Measurements from ENCODE around the gene CPA5.
"Not testable (repeated sequence)": the region's sequence is repeated elsewhere in the genome, so short reads cannot be mapped to it uniquely, and the experiment has no call there.

Gene CPA5

GRCh38 chr7:130372402-130373165, 28.0 kb downstream of the CPA5 start:
- H3K27me3 Mint-ChIP-seq (ENCODE audit: low read depth) = no peaks in the 10 kb centered on the region
- no peak overlapping the region for H3K4me3 Mint-ChIP-seq
- peaks cover 7% of the 10 kb centered on the region for H3K4me1 Mint-ChIP-seq (ENCODE audit: low read depth)
- H3K9me3 Mint-ChIP-seq = peaks cover 11% of the 10 kb centered on the region
- no peak overlapping the region for H3K27ac Mint-ChIP-seq
- H3K36me3 Mint-ChIP-seq (ENCODE audit: low read depth) = no peaks in the 10 kb centered on the region

- Mint-ChIP-seq H3K4me1 (ENCODE audit: low read depth) (peaks cover under 1% of the 10 kb centered on the region), H3K36me3 (ENCODE audit: low read depth) (no peaks in the 10 kb centered on the region), H3K27me3 (ENCODE audit: low read depth) (no peaks in the 10 kb centered on the region), H3K9me3 (peaks cover 11% of the 10 kb centered on the region), H3K27ac (no peak overlapping the region), H3K4me3 (no peak overlapping the region)
Measured at GRCh38 chr7:130374507-130374906, 29.9 kb downstream of the CPA5 start.

- not testable (repeated sequence) for H3K4me3 Mint-ChIP-seq; H3K27ac Mint-ChIP-seq; H3K4me1 Mint-ChIP-seq (ENCODE audit: low read depth); H3K27me3 Mint-ChIP-seq (ENCODE audit: low read depth); H3K36me3 Mint-ChIP-seq (ENCODE audit: low read depth)
- H3K9me3 Mint-ChIP-seq = peaks cover 11% of the 10 kb centered on the region
Measured at GRCh38 chr7:130376461-130376860, 31.8 kb downstream of the CPA5 start.

GRCh38 chr7:130377178-130377577, 32.6 kb downstream of the CPA5 start:
- Mint-ChIP-seq H3K27ac (no peak overlapping the region), H3K36me3 (ENCODE audit: low read depth) (no peaks in the 10 kb centered on the region), H3K27me3 (ENCODE audit: low read depth) (no peaks in the 10 kb centered on the region), H3K4me3 (no peak overlapping the region), H3K4me1 (ENCODE audit: low read depth) (no peaks in the 10 kb centered on the region), H3K9me3 (peaks cover 11% of the 10 kb centered on the region)

- H3K27me3 Mint-ChIP-seq (ENCODE audit: low read depth) = no peaks in the 10 kb centered on the region
- no peaks in the 10 kb centered on the region for H3K4me1 Mint-ChIP-seq (ENCODE audit: low read depth)
- H3K27ac Mint-ChIP-seq = no peak overlapping the region
- H3K9me3 Mint-ChIP-seq = peaks cover 11% of the 10 kb centered on the region
- no peak overlapping the region for H3K4me3 Mint-ChIP-seq
- no peaks in the 10 kb centered on the region for H3K36me3 Mint-ChIP-seq (ENCODE audit: low read depth)
Measured at GRCh38 chr7:130379019-130379418, 34.4 kb downstream of the CPA5 start.

GRCh38 chr7:130379532-130379920, 34.9 kb downstream of the CPA5 start:
- no peaks in the 10 kb centered on the region for H3K4me1 Mint-ChIP-seq (ENCODE audit: low read depth)
- H3K36me3 Mint-ChIP-seq (ENCODE audit: low read depth) = no peaks in the 10 kb centered on the region

GRCh38 chr7:130379921-130380860, 35.6 kb downstream of the CPA5 start, which contains the start of gene CPA1:
CPA1 (plus strand) TSS chr7:130380494; CDS start chr7:130380521, 27 bp downstream.
- H3K9me3 Mint-ChIP-seq = peaks cover 11% of the 10 kb centered on the region
- H3K4me1 Mint-ChIP-seq (ENCODE audit: low read depth) = no peaks in the 10 kb centered on the region
- H3K4me3 Mint-ChIP-seq = no peak within 1 kb of the TSS
- no peaks in the 10 kb centered on the region for H3K36me3 Mint-ChIP-seq (ENCODE audit: low read depth)
- no peaks in the 10 kb centered on the region for H3K27me3 Mint-ChIP-seq (ENCODE audit: low read depth)
- H3K27ac Mint-ChIP-seq = no peak within 1 kb of the TSS

More at GRCh38 chr7:130379532-130379920, 34.9 kb downstream of the CPA5 start:
- H3K9me3 Mint-ChIP-seq = peaks cover 11% of the 10 kb centered on the region
- H3K27me3 Mint-ChIP-seq (ENCODE audit: low read depth) = no peaks in the 10 kb centered on the region
- no peak overlapping the region for H3K4me3 Mint-ChIP-seq
- H3K27ac Mint-ChIP-seq = no peak overlapping the region

- Mint-ChIP-seq H3K27me3 (ENCODE audit: low read depth) (no peaks in the 10 kb centered on the region), H3K9me3 (peaks cover 11% of the 10 kb centered on the region), H3K36me3 (ENCODE audit: low read depth) (no peaks in the 10 kb centered on the region), H3K4me1 (ENCODE audit: low read depth) (no peaks in the 10 kb centered on the region), H3K27ac (no peak overlapping the region), H3K4me3 (no peak overlapping the region)
Measured at GRCh38 chr7:130380861-130381455, 36.3 kb downstream of the CPA5 start.

- Mint-ChIP-seq H3K4me1 (ENCODE audit: low read depth) (no peaks in the 10 kb centered on the region), H3K9me3 (peaks cover 4% of the 10 kb centered on the region), H3K4me3 (no peak overlapping the region), H3K27ac (no peak overlapping the region), H3K27me3 (ENCODE audit: low read depth) (no peaks in the 10 kb centered on the region), H3K36me3 (ENCODE audit: low read depth) (no peaks in the 10 kb centered on the region)
Measured at GRCh38 chr7:130381468-130382312, 37.1 kb downstream of the CPA5 start.

GRCh38 chr7:130383187-130383980, 38.8 kb downstream of the CPA5 start:
- Mint-ChIP-seq H3K9me3 (no peaks in the 10 kb centered on the region), H3K4me3 (no peak overlapping the region), H3K4me1 (ENCODE audit: low read depth) (no peaks in the 10 kb centered on the region), H3K36me3 (ENCODE audit: low read depth) (no peaks in the 10 kb centered on the region), H3K27me3 (ENCODE audit: low read depth) (no peaks in the 10 kb centered on the region), H3K27ac (no peak overlapping the region)

GRCh38 chr7:130384371-130384801, 39.8 kb downstream of the CPA5 start:
- H3K27me3 Mint-ChIP-seq (ENCODE audit: low read depth) = no peaks in the 10 kb centered on the region
- H3K4me1 Mint-ChIP-seq (ENCODE audit: low read depth) = no peaks in the 10 kb centered on the region
- H3K4me3 Mint-ChIP-seq = no peak overlapping the region
- H3K9me3 Mint-ChIP-seq = no peaks in the 10 kb centered on the region
- no peaks in the 10 kb centered on the region for H3K36me3 Mint-ChIP-seq (ENCODE audit: low read depth)
- no peak overlapping the region for H3K27ac Mint-ChIP-seq

GRCh38 chr7:130384841-130385599, 40.4 kb downstream of the CPA5 start:
- Mint-ChIP-seq H3K4me3 (no peak overlapping the region), H3K9me3 (no peaks in the 10 kb centered on the region), H3K4me1 (ENCODE audit: low read depth) (no peaks in the 10 kb centered on the region), H3K36me3 (ENCODE audit: low read depth) (no peaks in the 10 kb centered on the region), H3K27ac (no peak overlapping the region), H3K27me3 (ENCODE audit: low read depth) (no peaks in the 10 kb centered on the region)

GRCh38 chr7:130385600-130386066, 41.0 kb downstream of the CPA5 start:
- no peaks in the 10 kb centered on the region for H3K36me3 Mint-ChIP-seq (ENCODE audit: low read depth)
- no peak overlapping the region for H3K27ac Mint-ChIP-seq
- H3K4me1 Mint-ChIP-seq (ENCODE audit: low read depth) = no peaks in the 10 kb centered on the region
- H3K27me3 Mint-ChIP-seq (ENCODE audit: low read depth) = no peaks in the 10 kb centered on the region
- H3K4me3 Mint-ChIP-seq = no peak overlapping the region
- no peaks in the 10 kb centered on the region for H3K9me3 Mint-ChIP-seq

All from T-helper 1 cell treated with Interleukin-12 subunit alpha and Interleukin-12 subunit beta and Interleukin-4 antibody, amounts not matched to agents 30 μg/mL and 1 μg/mL, for 36 hours (primary cell).